Measurements from ENCODE around the gene SOX3.

Gene SOX3

GRCh38 chrX:140502491-140503237 lies 2.2 kb downstream of the SOX3 start:
- Histone ChIP-seq H4K20me1 (ENCODE audit: insufficient read depth, low read length) (no peaks in the 10 kb centered on the region), H3K27me3 (ENCODE audit: low read depth, low read length) (no peaks in the 10 kb centered on the region), H3K4me1 (ENCODE audit: low read length) (no peaks in the 10 kb centered on the region), H3K4me3 (ENCODE audit: low read length) (no peak overlapping the region), H3K9ac (ENCODE audit: low read length) (no peak overlapping the region), H3K79me2 (ENCODE audit: low read length) (no peaks in the 10 kb centered on the region), H3K36me3 (replicated peaks; ENCODE audit: low read depth, low read length) (no peaks in the 10 kb centered on the region), H3K27ac (ENCODE audit: low read length) (no peak overlapping the region), H2AFZ (ENCODE audit: low read depth, low read length) (no peak overlapping the region), H3K4me2 (ENCODE audit: low read length) (no peak overlapping the region), H3K9me3 (ENCODE audit: insufficient read depth, low read length) (no peaks in the 10 kb centered on the region)
- TF ChIP-seq, protein P1, sequence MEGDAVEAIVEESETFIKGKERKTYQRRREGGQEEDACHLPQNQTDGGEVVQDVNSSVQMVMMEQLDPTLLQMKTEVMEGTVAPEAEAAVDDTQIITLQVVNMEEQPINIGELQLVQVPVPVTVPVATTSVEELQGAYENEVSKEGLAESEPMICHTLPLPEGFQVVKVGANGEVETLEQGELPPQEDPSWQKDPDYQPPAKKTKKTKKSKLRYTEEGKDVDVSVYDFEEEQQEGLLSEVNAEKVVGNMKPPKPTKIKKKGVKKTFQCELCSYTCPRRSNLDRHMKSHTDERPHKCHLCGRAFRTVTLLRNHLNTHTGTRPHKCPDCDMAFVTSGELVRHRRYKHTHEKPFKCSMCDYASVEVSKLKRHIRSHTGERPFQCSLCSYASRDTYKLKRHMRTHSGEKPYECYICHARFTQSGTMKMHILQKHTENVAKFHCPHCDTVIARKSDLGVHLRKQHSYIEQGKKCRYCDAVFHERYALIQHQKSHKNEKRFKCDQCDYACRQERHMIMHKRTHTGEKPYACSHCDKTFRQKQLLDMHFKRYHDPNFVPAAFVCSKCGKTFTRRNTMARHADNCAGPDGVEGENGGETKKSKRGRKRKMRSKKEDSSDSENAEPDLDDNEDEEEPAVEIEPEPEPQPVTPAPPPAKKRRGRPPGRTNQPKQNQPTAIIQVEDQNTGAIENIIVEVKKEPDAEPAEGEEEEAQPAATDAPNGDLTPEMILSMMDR (IDR thresholded peaks at IDR 0.05; ENCODE audit: low read depth, low read length): no peak

GRCh38 chrX:140501940-140502468 lies 2.9 kb downstream of the SOX3 start:
- no peaks in the 10 kb centered on the region for H4K20me1 ChIP-seq (ENCODE audit: insufficient read depth, low read length)
- no peak overlapping the region for H3K4me2 ChIP-seq (ENCODE audit: low read length)
- H3K4me3 ChIP-seq (ENCODE audit: low read length): no peak overlapping the region
- TF ChIP-seq, protein P1 (IDR thresholded peaks at IDR 0.05; ENCODE audit: low read depth, low read length): no peak
- TF ChIP-seq EZH2phosphoT487 (IDR thresholded peaks at IDR 0.05; ENCODE audit: low read depth): no peak
- no peak overlapping the region for H2AFZ ChIP-seq (ENCODE audit: low read depth, low read length)
- H3K4me1 ChIP-seq (ENCODE audit: low read length): no peaks in the 10 kb centered on the region
- H3K9me3 ChIP-seq (ENCODE audit: insufficient read depth, low read length): no peaks in the 10 kb centered on the region
- H3K27ac ChIP-seq (ENCODE audit: low read length): no peak overlapping the region
- no peaks in the 10 kb centered on the region for H3K79me2 ChIP-seq (ENCODE audit: low read length)
- H3K9ac ChIP-seq (ENCODE audit: low read length): no peak overlapping the region
- no peaks in the 10 kb centered on the region for H3K27me3 ChIP-seq (ENCODE audit: low read depth, low read length)
- H3K36me3 ChIP-seq (replicated peaks; ENCODE audit: low read depth, low read length): no peaks in the 10 kb centered on the region

DNA sequence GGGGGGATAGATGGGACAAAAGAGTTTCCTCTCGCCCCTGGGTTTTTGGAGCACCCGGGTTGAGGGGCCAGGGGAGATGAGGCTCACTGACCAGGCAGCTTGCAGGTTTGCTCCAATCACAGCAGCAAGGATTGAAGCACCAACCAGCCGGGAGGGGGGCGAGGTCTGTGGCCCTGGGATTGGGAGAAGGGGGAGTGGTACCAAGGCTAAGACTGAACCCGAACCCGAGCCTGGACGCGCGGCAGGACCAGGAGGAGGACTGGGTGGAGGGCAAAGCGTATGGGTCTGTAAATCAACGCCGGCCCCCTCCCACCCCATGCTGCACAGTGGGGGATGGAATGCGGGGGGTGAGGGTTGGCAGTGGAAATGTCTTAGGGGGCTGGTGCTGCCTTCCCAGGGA lies 3.5 kb downstream of the SOX3 start:
- no peaks in the 10 kb centered on the region for H3K9me3 ChIP-seq (ENCODE audit: insufficient read depth, low read length)
- H3K79me2 ChIP-seq (ENCODE audit: low read length): no peaks in the 10 kb centered on the region
- no peak overlapping the region for H3K27ac ChIP-seq (ENCODE audit: low read length)
- no peaks in the 10 kb centered on the region for H3K36me3 ChIP-seq (replicated peaks; ENCODE audit: low read depth, low read length)
- no peak overlapping the region for H3K4me2 ChIP-seq (ENCODE audit: low read length)
- no peaks in the 10 kb centered on the region for H3K27me3 ChIP-seq (ENCODE audit: low read depth, low read length)
- H3K4me1 ChIP-seq (ENCODE audit: low read length): no peaks in the 10 kb centered on the region
- no peak overlapping the region for H2AFZ ChIP-seq (ENCODE audit: low read depth, low read length)
- no peak overlapping the region for H3K9ac ChIP-seq (ENCODE audit: low read length)
- TF ChIP-seq, protein P1 (IDR thresholded peaks at IDR 0.05; ENCODE audit: low read depth, low read length): no peak
- TF ChIP-seq EZH2phosphoT487 (IDR thresholded peaks at IDR 0.05; ENCODE audit: low read depth): no peak
- no peaks in the 10 kb centered on the region for H4K20me1 ChIP-seq (ENCODE audit: insufficient read depth, low read length)
- H3K4me3 ChIP-seq (ENCODE audit: low read length): no peak overlapping the region

DNA sequence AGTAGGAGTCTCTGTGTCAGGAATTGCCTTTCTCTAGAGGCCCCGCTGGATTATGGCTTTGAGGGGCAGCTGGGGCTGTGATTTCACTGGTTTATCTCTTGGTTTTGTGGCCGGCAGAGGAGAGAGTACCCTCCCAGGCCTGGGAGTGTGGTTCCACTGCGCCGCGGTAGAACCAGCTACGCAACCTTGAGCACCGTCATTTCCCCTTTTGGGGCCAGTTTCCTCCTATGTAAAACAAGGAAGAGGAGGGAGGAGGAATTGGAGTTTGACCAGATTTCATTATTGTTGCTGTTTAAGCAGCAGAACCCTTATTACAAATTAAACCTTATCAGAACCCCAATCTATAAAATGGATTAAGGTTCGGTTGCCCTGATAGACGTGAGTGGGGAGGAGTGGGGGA lies 4.4 kb downstream of the SOX3 start:
- Histone ChIP-seq H3K9me3 (ENCODE audit: insufficient read depth, low read length) (no peaks in the 10 kb centered on the region), H3K27me3 (ENCODE audit: low read depth, low read length) (no peaks in the 10 kb centered on the region), H3K4me3 (ENCODE audit: low read length) (no peak overlapping the region), H3K27ac (ENCODE audit: low read length) (no peak overlapping the region), H3K4me2 (ENCODE audit: low read length) (no peak overlapping the region), H4K20me1 (ENCODE audit: insufficient read depth, low read length) (no peaks in the 10 kb centered on the region), H3K36me3 (replicated peaks; ENCODE audit: low read depth, low read length) (no peaks in the 10 kb centered on the region), H2AFZ (ENCODE audit: low read depth, low read length) (no peak overlapping the region), H3K79me2 (ENCODE audit: low read length) (no peaks in the 10 kb centered on the region), H3K4me1 (ENCODE audit: low read length) (no peaks in the 10 kb centered on the region), H3K9ac (ENCODE audit: low read length) (no peak overlapping the region)
- TF ChIP-seq, protein P1 (IDR thresholded peaks at IDR 0.05; ENCODE audit: low read depth, low read length): no peak
- TF ChIP-seq EZH2phosphoT487 (IDR thresholded peaks at IDR 0.05; ENCODE audit: low read depth): no peak
